Upper lobe of left lung (tissue), 6 donors: ENCODE data around the gene NCBP2L. TPM values are rescaled to one million over a fixed set of nuclear protein-coding genes. Genes with fewer than 3 reads are reported as not detected.
"Not testable (repeated sequence)": the region's sequence is repeated elsewhere in the genome, so short reads cannot be mapped to it uniquely, and the experiment has no call there.

ENCODE experiments used
- ATAC-seq, 2 donors: fragments of 200-7000 bp; cut with Tn5 transposase; one replicate each; pipeline ENCODE4 v1.9.1; 2022; ENCODE audit warnings: mild to moderate bottlenecking in 2 of 2, moderate library complexity in 2 of 2; ENCODE audit not compliant: low FRiP score in 2 of 2
- DNase-seq, 2 donors: peaks; one replicate each; pipeline ENCODE4 v3.0.0-alpha.2; 2019 to 2020
- H3K27ac ChIP-seq, 4 donors: fragments of 200-600 bp; sonication (generic); one replicate each; pipeline ENCODE4 v1.5.1; 2016 to 2019
- H3K27me3 ChIP-seq, 4 donors: fragments of 200-600 bp; sonication (generic); one replicate each; pipeline ENCODE4 v1.5.1; 2017 to 2019
- H3K36me3 ChIP-seq, 4 donors: fragments of 200-600 bp; sonication (generic); one replicate each; pipeline ENCODE4 v1.5.1; 2016 to 2019
- H3K4me1 ChIP-seq, 4 donors: fragments of 200-600 bp; sonication (generic); one replicate each; pipeline ENCODE4 v1.5.1; 2018 to 2019
- H3K4me3 ChIP-seq, 4 donors: fragments of 200-600 bp; sonication (generic); one replicate each; pipeline ENCODE4 v1.5.1; 2017 to 2019; ENCODE audit warnings: mild to moderate bottlenecking in 2 of 4, moderate library complexity in 1 of 4
- H3K9me3 ChIP-seq, 4 donors: fragments of 200-600 bp; sonication (generic); one replicate each; pipeline ENCODE4 v1.5.1; 2018 to 2019
- EP300 ChIP-seq, 4 donors: sonication (generic); formaldehyde crosslinking; IDR thresholded peaks; one replicate each; pipeline ENCODE4 v1.5.1; 2017; ENCODE audit warnings: antibody characterized with exemption in 4 of 4, control low read depth in 2 of 4
- POLR2A ChIP-seq, 4 donors: fragments of 450-650 bp; IDR thresholded peaks; one replicate each; pipeline ENCODE4 v1.5.1; 2016 to 2017; ENCODE audit warnings: antibody characterized with exemption in 4 of 4, mild to moderate bottlenecking in 2 of 4
- POLR2AphosphoS5 ChIP-seq, 2 donors: sonication (generic); formaldehyde crosslinking; IDR thresholded peaks; one replicate each; pipeline ENCODE4 v1.5.1; 2017; ENCODE audit warnings: antibody characterized with exemption in 2 of 2
- WGBS, 2 donors: methylation state at CpG; one replicate each; pipeline ENCODE4 v1.1.5; 2017 to 2018; 5-methylcytosine and 5-hydroxymethylcytosine counted together
- total RNA-seq, 6 donors: library from RNA; depleted of rRNA in 4 of 6; stranded (reverse); fragments of >200 nt in 4 of 6; gene quantifications; one replicate each; pipeline versions ENCODE4 v1.1.0 to v1.2.1, GENCODE V29; 2016 to 2021
- TF ChIP-seq, protein P1 (sequence below), 6 experiments: fragments of 450-650 bp in 4 of 6; fragments of 200-600 bp in 2 of 6; sonication (generic) in 2 of 6; IDR thresholded peaks; one replicate each; pipeline ENCODE4 v1.5.1; 2016 to 2019; ENCODE audit warnings: antibody characterized with exemption in 6 of 6
- donor health status: DM: no; HTN: no; CAD: no; lungs with moderate emphysema.
- donor health status: DM: no; HTN: yes; CAD: no; lungs with severe emphysema.

Gene NCBP2L
- total RNA-seq, 6 donors from 2014 or later = 0.13 to 2.0 (median 0.33) TPM; not detected in 3

DNA sequence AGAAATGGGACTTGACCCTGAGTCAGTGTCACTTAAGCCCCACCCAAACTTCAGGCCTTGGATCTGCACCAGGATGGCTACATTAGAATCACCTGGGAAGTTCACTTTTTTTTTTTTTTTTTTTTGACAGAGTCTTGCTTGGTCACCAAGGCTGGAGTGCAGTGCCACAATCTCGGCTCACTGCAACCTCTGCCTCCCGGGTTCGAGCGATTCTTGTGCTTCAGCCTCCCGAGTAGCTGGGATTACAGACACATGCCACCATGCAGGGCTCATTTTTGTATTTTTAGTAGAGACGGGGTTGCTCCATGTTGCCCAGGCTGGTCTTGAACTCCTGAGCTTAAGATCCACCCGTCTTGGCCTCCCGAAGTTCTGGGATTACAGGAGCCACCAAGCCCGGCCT lies 3.0 kb downstream of the NCBP2L start:
- Histone ChIP-seq H3K9me3 (no peaks in the 10 kb centered on the region), H3K27ac (no peak overlapping the region), H3K27me3 (peaks cover 0 to under 1% (median 0%) of the 10 kb centered on the region in 4 donors), H3K4me3 (no peak overlapping the region), H3K36me3 (no peaks in the 10 kb centered on the region), H3K4me1 (peaks cover 0 to 9% (median 3%) of the 10 kb centered on the region in 4 donors)
- TF ChIP-seq POLR2A (IDR thresholded peaks at IDR 0.05) (no peak), EP300 (IDR thresholded peaks at IDR 0.05) (no peak)
- no peak for DNase-seq
- WGBS, 2 donors = 89 to 95% methylated on average over 8 to 9 of the region's 9 CpGs
- no peak for ATAC-seq

DNA sequence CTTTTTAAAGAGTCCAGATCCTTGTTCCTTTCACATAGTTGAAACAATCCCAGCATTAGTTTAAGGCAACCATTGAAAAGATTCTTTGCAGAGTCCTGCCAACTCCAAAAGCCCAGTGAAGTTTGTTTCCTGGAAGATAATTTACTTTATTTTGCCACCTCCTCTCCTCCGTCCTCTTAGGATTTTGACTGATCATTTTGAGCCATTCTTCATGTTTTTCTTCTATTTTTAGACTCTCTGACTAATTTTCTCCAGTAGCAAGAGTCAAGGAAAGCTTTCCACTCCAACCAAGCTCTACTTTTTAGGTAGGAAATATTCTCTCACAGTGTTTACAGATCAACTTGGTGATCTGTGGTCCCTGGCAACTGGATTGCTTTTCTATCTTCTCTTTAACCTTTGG lies 10.3 kb downstream of the NCBP2L start:
- no peaks in the 10 kb centered on the region for H3K27me3 ChIP-seq
- H3K4me3 ChIP-seq = no peak overlapping the region
- no peak for ATAC-seq
- DNase-seq = no peak
- no peaks in the 10 kb centered on the region for H3K4me1 ChIP-seq
- no peak overlapping the region for H3K27ac ChIP-seq
- no peaks in the 10 kb centered on the region for H3K9me3 ChIP-seq
- 8 to 41% methylated on average over 1 of the region's 1 CpG for WGBS, 2 donors
- TF ChIP-seq POLR2A (IDR thresholded peaks at IDR 0.05) (no peak), POLR2AphosphoS5 (IDR thresholded peaks at IDR 0.05) (no peak), EP300 (IDR thresholded peaks at IDR 0.05) (no peak)
- TF ChIP-seq, protein P1, sequence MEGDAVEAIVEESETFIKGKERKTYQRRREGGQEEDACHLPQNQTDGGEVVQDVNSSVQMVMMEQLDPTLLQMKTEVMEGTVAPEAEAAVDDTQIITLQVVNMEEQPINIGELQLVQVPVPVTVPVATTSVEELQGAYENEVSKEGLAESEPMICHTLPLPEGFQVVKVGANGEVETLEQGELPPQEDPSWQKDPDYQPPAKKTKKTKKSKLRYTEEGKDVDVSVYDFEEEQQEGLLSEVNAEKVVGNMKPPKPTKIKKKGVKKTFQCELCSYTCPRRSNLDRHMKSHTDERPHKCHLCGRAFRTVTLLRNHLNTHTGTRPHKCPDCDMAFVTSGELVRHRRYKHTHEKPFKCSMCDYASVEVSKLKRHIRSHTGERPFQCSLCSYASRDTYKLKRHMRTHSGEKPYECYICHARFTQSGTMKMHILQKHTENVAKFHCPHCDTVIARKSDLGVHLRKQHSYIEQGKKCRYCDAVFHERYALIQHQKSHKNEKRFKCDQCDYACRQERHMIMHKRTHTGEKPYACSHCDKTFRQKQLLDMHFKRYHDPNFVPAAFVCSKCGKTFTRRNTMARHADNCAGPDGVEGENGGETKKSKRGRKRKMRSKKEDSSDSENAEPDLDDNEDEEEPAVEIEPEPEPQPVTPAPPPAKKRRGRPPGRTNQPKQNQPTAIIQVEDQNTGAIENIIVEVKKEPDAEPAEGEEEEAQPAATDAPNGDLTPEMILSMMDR (IDR thresholded peaks at IDR 0.05) = no peak
- H3K36me3 ChIP-seq = no peaks in the 10 kb centered on the region

DNA sequence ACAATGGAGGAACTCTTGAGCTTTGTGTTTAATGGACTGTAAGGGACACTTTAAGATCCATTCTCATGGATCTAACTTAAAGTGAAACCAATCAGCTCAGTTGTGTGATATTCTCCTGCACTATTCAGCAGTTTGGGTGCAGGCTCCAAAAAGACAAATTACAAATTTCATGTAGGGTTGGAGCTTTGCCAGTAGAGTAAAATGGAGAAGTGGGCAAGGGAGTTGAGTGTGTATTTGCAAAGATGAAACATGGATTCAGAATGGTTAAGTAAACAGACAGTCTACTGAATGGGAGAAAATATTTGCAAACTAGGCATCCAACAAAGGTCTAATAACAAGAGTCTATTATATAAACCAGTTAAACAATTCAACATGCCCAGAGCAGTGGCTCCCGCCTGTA lies 26.9 kb downstream of the NCBP2L start:
- ATAC-seq (no peak), DNase-seq (no peak)
- H3K4me3 ChIP-seq = no peak overlapping the region
- no peaks in the 10 kb centered on the region for H3K9me3 ChIP-seq
- no peaks in the 10 kb centered on the region for H3K4me1 ChIP-seq
- 67 to 86% methylated on average over 1 of the region's 1 CpG for WGBS, 2 donors
- TF ChIP-seq EP300 (IDR thresholded peaks at IDR 0.05) = no peak
- TF ChIP-seq, protein P1 (IDR thresholded peaks at IDR 0.05) = no peak
- TF ChIP-seq POLR2A (IDR thresholded peaks at IDR 0.05) = no peak
- no peak for TF ChIP-seq POLR2AphosphoS5 (IDR thresholded peaks at IDR 0.05)
- no peaks in the 10 kb centered on the region for H3K27me3 ChIP-seq
- H3K27ac ChIP-seq = no peak overlapping the region
- no peaks in the 10 kb centered on the region for H3K36me3 ChIP-seq

DNA sequence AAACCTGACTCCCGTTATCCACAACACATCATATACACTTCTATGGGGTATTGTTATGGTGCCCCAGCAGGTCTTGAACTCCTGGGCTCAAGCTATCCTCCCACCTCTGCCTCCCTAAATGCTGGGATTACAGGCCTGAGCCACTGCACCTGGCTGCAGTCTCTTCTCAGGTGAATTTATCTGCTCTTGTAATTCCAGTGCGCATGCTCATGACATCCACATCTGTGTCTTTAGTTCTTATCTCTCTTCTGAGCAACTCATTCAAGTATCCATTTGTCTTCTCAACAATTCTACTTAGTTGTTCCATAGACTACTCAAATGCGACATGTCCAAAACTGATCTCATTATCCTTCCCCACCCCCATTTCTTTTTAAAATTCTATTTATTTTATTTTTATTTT lies 27.6 kb downstream of the NCBP2L start:
- no peaks in the 10 kb centered on the region for H3K27me3 ChIP-seq
- WGBS, 2 donors = 88 to 98% methylated on average over 3 of the region's 3 CpGs
- DNase-seq (no peak), ATAC-seq (no peak)
- H3K9me3 ChIP-seq = no peaks in the 10 kb centered on the region
- TF ChIP-seq POLR2AphosphoS5 (IDR thresholded peaks at IDR 0.05) (no peak), POLR2A (IDR thresholded peaks at IDR 0.05) (no peak), EP300 (IDR thresholded peaks at IDR 0.05) (no peak)
- TF ChIP-seq, protein P1 (IDR thresholded peaks at IDR 0.05) = no peak
- no peaks in the 10 kb centered on the region for H3K36me3 ChIP-seq
- H3K4me1 ChIP-seq = no peaks in the 10 kb centered on the region
- H3K27ac ChIP-seq = no peak overlapping the region
- no peak overlapping the region for H3K4me3 ChIP-seq

DNA sequence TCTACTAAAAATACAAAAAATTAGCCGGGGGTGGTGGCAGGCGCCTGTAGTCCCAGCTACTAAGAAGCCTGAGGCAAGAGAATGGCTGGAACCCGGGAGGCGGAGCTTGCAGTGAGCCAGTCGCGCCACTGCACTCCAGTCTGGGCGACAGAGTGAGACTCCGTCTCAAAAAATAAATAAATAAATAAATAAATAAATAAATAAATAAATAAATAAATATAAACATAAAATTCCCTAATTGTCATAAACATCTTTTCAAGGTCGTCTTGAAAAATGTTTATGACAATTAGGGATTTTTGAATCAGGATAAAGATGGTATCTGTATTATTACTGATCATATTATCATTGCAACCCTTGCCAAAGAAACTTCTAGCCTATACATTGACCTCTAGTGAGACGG lies 32.5 kb downstream of the NCBP2L start:
- 83 to 96% methylated on average over 10 of the region's 10 CpGs for WGBS, 2 donors
- not testable (repeated sequence) for H3K27ac ChIP-seq, H3K4me3 ChIP-seq, H3K27me3 ChIP-seq, ATAC-seq, H3K36me3 ChIP-seq, H3K9me3 ChIP-seq, DNase-seq, H3K4me1 ChIP-seq

DNA sequence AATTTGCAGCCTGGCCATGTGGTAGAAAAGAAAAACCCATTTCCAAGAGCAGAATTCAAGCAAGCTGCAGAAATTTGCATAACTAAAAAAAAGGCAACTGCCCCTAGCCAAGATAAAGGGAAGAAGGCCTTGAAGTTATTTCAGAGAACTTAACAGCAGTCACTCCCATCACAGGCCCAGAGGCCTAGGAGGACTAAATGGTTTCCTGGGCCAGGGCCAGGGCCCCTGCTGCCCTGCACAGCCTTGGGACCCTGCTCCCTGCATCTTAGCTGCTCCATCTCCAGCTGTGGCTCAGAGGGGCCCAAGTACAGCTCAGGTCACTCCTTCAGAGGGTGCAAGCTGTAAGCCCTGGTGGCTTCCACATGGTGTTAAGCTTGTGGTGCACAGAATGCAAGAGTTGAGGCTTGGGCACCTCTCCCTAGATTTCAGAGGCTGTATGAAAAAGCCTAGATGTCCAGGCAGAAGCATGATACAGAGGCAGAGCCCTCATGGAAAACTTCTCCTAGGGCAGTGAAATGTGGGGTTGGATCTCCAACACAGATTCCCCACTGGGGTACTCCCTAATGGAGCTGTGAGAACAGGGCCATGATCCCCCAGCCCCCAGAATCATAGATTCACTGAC lies 41.5 kb downstream of the NCBP2L start:
- TF ChIP-seq, protein P1 (IDR thresholded peaks at IDR 0.05) = no peak
- TF ChIP-seq POLR2AphosphoS5 (IDR thresholded peaks at IDR 0.05) (no peak), EP300 (IDR thresholded peaks at IDR 0.05) (no peak), POLR2A (IDR thresholded peaks at IDR 0.05) (no peak)
- ATAC-seq (no peak), DNase-seq (peak in 1 of 2 donors; percentile 4)
- Histone ChIP-seq H3K4me3 (no peak overlapping the region), H3K4me1 (peaks cover 0 to 7% (median 0%) of the 10 kb centered on the region in 4 donors), H3K9me3 (peaks cover 0 to 26% (median 2%) of the 10 kb centered on the region in 4 donors), H3K27me3 (no peaks in the 10 kb centered on the region), H3K27ac (no peak overlapping the region), H3K36me3 (no peaks in the 10 kb centered on the region)
